Karpas-422 (cell line): ENCODE data around the gene DLEC1. TPM values are rescaled to one million over a fixed set of nuclear protein-coding genes. Genes with fewer than 3 reads are reported as not detected.
"Not testable (repeated sequence)": the region's sequence is repeated elsewhere in the genome, so short reads cannot be mapped to it uniquely, and the experiment has no call there.

Experiments
- DNase-seq: peaks from one replicate; pipeline ENCODE4 v3.0.0-alpha.2; 2015
- H2AFZ ChIP-seq: fragments of 200-600 bp; sonication (generic); 2 replicates; pipeline ENCODE4 v1.6.1; 2014; ENCODE audit warnings: antibody characterized with exemption, low read length, mixed read lengths
- H3K27ac ChIP-seq: fragments of 200-600 bp; sonication (generic); 2 replicates; pipeline ENCODE4 v1.5.1; 2014; ENCODE audit warnings: mild to moderate bottlenecking, low read length, moderate library complexity
- H3K27me3 ChIP-seq: fragments of 200-600 bp; sonication (generic); 2 replicates; pipeline ENCODE4 v1.6.1; 2014; ENCODE audit warnings: low read length, mixed read lengths
- H3K36me3 ChIP-seq: fragments of 200-600 bp; sonication (generic); 2 replicates; pipeline ENCODE4 v1.6.1; 2014; ENCODE audit warnings: low read length, mixed read lengths; ENCODE audit not compliant: insufficient read depth
- H3K4me1 ChIP-seq: fragments of 200-600 bp; sonication (generic); 2 replicates; pipeline ENCODE4 v1.6.1; 2014; ENCODE audit warnings: mild to moderate bottlenecking, low read length, mixed read lengths
- H3K4me2 ChIP-seq: fragments of 200-600 bp; sonication (generic); 2 replicates; pipeline ENCODE4 v1.6.1; 2014; ENCODE audit warnings: low read length, low read depth, mild to moderate bottlenecking; ENCODE audit not compliant: poor library complexity, severe bottlenecking
- H3K4me3 ChIP-seq: fragments of 200-600 bp; sonication (generic); 2 replicates; pipeline ENCODE4 v1.5.1; 2014; ENCODE audit warnings: mild to moderate bottlenecking, antibody characterized with exemption, low read length, mixed read lengths
- H3K79me2 ChIP-seq: fragments of 200-600 bp; sonication (generic); 2 replicates; pipeline ENCODE4 v1.6.1; 2014; ENCODE audit warnings: mild to moderate bottlenecking, low read length, mixed read lengths
- H3K9ac ChIP-seq: fragments of 200-600 bp; sonication (generic); 2 replicates; pipeline ENCODE4 v1.6.0; 2014; ENCODE audit warnings: low read length
- H3K9me2 ChIP-seq: fragments of 200-600 bp; sonication (generic), shearing (Covaris generic); replicated peaks from 2 replicates; pipeline ENCODE4 v1.6.0; 2014; ENCODE audit warnings: mild to moderate bottlenecking, low read length, moderate library complexity; ENCODE audit not compliant: insufficient read depth
- H3K9me3 ChIP-seq: fragments of 300-700, 200-600 bp; sonication (generic); 2 replicates; pipeline ENCODE4 v1.6.1; 2014; ENCODE audit warnings: low read length, mixed read lengths
- H4K20me1 ChIP-seq: fragments of 200-600 bp; sonication (generic); 2 replicates; pipeline ENCODE4 v1.6.1; 2014; ENCODE audit warnings: mild to moderate bottlenecking, antibody characterized with exemption, low read length, low read depth; ENCODE audit not compliant: insufficient read depth
- total RNA-seq: library from RNA; depleted of rRNA; stranded (reverse); fragments of >200 nt; shearing (Covaris generic); gene quantifications from 2 replicates; pipeline ENCODE4 v1.2.3, GENCODE V29; 2014; ENCODE audit warnings: low replicate concordance

DLEC1 gene
- total RNA-seq, 1 experiment from 2014 or later, result not detected

- Histone ChIP-seq H2AFZ (no peak overlapping the region), H3K4me1 (no peaks in the 10 kb centered on the region), H3K9me2 (no peaks in the 10 kb centered on the region), H4K20me1 (no peaks in the 10 kb centered on the region), H3K9me3 (peaks cover 6% of the 10 kb centered on the region), H3K4me2 (no peak overlapping the region), H3K36me3 (no peaks in the 10 kb centered on the region), H3K79me2 (no peaks in the 10 kb centered on the region), H3K9ac (no peak overlapping the region), H3K4me3 (no peak overlapping the region), H3K27me3 (no peaks in the 10 kb centered on the region), H3K27ac (no peak overlapping the region)
- DNase-seq, result no peak
Measured at GRCh38 chr3:38083871-38084333, 44.9 kb downstream of the DLEC1 start.

GRCh38 chr3:38084334-38085310 lies 45.6 kb downstream of the DLEC1 start:
- peak; percentile 63 for DNase-seq
- Histone ChIP-seq H3K9me2 (no peaks in the 10 kb centered on the region), H3K36me3 (no peaks in the 10 kb centered on the region), H3K4me3 (no peak overlapping the region), H3K9ac (no peak overlapping the region), H2AFZ (no peak overlapping the region), H3K9me3 (peaks cover 6% of the 10 kb centered on the region), H3K27me3 (no peaks in the 10 kb centered on the region), H3K4me1 (no peaks in the 10 kb centered on the region), H3K27ac (no peak overlapping the region), H3K4me2 (no peak overlapping the region), H4K20me1 (no peaks in the 10 kb centered on the region), H3K79me2 (no peaks in the 10 kb centered on the region)

DNA sequence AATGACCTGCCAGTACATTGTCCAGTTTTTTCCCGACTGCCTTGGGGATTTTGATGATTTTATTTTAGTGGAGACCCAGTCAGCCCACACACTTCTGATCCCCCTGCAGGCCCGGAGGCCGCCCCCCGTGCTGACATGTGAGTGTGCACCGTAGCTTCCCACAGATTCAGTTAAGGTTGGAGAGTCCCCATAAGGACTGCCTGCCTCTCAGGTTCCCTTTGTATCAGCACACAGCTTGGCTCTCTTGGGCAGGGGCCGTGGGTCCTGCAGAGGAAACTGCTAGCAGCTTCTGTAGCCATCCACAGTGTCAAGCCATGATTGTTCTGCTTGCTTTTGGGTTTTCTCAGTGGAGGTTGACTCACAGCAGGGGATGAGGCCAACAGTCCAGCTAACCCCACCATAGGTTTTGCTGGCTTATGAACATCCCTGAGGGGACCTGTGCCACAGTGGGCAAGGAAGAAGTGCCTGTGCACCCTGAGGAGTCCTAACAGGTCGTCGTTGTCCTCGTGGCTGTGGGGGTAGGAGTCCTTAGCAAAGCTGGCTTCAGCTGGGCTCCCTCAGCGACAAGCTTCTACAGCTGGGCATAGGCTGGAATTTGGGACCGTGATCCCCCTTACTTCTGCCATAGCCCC lies 46.4 kb downstream of the DLEC1 start:
- Histone ChIP-seq H3K4me2 (no peak overlapping the region), H3K79me2 (no peaks in the 10 kb centered on the region), H2AFZ (no peak overlapping the region), H3K9me3 (peaks cover 6% of the 10 kb centered on the region), H3K9ac (no peak overlapping the region), H3K4me3 (no peak overlapping the region), H3K9me2 (no peaks in the 10 kb centered on the region), H3K27me3 (no peaks in the 10 kb centered on the region), H3K36me3 (no peaks in the 10 kb centered on the region), H3K4me1 (no peaks in the 10 kb centered on the region), H3K27ac (no peak overlapping the region), H4K20me1 (no peaks in the 10 kb centered on the region)
- DNase-seq, result no peak

GRCh38 chr3:38085943-38086324 lies 46.9 kb downstream of the DLEC1 start:
- Histone ChIP-seq H3K4me2 (no peak overlapping the region), H3K9ac (no peak overlapping the region), H3K79me2 (no peaks in the 10 kb centered on the region), H3K36me3 (no peaks in the 10 kb centered on the region), H3K9me3 (peaks cover 6% of the 10 kb centered on the region), H3K4me3 (no peak overlapping the region), H4K20me1 (no peaks in the 10 kb centered on the region), H3K27me3 (no peaks in the 10 kb centered on the region), H3K4me1 (no peaks in the 10 kb centered on the region), H2AFZ (no peak overlapping the region), H3K9me2 (no peaks in the 10 kb centered on the region), H3K27ac (no peak overlapping the region)
- DNase-seq, result no peak

DNA sequence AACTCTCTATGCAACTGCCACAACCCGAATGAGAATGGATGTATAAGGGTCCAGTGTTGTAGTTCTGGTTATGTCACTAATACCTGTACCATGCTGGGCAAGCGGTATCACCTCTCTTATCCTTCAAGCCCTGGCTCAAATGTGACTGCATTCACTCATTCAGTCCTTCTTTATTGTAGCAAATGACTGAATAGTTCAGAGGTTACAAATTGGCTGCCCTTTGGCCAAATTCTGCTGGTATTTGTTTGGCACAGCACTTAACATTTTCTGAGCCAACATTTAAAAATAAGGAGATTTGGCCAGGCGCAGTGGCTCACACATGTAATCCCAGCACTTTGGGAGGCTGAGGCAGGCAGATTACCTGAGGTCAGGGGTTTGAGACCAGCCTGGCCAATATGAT lies 47.5 kb downstream of the DLEC1 start:
- no peaks in the 10 kb centered on the region for H3K36me3 ChIP-seq
- no peak overlapping the region for H3K4me2 ChIP-seq
- peaks cover 6% of the 10 kb centered on the region for H3K9me3 ChIP-seq
- H3K79me2 ChIP-seq, result no peaks in the 10 kb centered on the region
- no peak overlapping the region for H3K27ac ChIP-seq
- H3K27me3 ChIP-seq, result no peaks in the 10 kb centered on the region
- no peak overlapping the region for H3K9ac ChIP-seq
- H3K4me3 ChIP-seq, result no peak overlapping the region
- DNase-seq, result no peak
- no peaks in the 10 kb centered on the region for H4K20me1 ChIP-seq
- no peaks in the 10 kb centered on the region for H3K9me2 ChIP-seq
- H2AFZ ChIP-seq, result no peak overlapping the region
- peaks cover 4% of the 10 kb centered on the region for H3K4me1 ChIP-seq

DNA sequence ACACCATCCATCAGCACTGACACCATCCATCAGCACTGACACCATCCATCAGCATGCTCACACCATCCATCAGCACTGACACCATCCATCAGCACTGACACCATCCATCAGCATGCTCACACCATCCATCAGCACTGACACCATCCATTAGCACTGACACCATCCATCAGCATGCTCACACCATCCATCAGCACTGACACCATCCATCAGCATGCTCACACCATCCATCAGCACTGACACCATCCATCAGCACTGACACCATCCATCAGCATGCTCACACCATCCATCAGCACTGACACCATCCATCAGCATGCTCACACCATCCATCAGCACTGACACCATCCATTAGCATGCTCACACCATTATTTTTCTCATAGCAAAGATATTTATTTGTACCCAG lies 48.3 kb downstream of the DLEC1 start:
- not testable (repeated sequence) for H3K4me3 ChIP-seq, H3K9me2 ChIP-seq, H4K20me1 ChIP-seq, H3K9me3 ChIP-seq, DNase-seq, H3K79me2 ChIP-seq, H3K27ac ChIP-seq, H3K4me2 ChIP-seq, H3K36me3 ChIP-seq, H3K4me1 ChIP-seq, H3K27me3 ChIP-seq, H3K9ac ChIP-seq, H2AFZ ChIP-seq

DNA sequence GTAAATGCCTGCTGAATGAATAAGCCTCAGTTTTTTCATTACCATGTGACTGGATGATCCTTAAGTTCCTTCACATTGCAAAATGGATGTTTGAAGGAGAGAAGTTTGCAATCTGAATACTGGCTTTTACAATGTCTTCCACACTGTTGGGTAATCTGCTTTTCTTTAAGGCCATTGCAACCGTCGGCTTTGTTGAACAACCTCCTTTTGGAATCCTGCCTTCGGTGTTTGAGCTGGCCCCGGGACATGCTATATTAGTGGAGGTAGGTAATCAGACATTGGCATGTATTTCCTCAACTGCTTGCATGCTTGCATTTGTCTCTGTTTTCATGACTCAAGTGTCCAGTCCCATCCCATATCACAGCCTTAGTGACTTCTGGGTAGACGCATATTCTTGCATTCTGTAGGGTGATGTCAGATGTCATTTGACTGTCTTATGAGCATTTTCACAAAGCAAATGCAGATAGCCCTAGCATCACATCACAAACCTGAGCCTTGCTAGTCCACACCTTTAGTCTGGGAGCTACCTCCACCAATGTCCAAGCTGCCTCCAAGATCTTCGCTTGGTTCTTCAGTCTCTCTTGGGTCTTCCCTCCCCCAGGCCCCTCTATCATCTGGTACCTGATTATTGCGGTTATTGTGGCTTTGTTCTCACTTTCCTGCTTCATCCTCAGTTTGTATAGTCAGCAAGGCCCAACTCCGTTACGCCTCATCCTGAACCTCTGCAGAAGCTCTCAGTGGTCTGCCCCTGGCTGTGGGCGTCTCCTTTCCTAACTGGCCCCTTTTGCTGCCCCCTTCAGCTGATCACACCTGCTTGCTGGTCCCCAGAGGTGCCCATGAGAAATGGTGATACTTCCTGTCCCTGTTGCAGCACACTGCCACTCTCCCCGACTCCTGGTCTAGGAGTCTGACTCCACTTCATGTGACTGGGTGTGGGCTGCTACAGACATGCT lies 49.4 kb downstream of the DLEC1 start:
- Histone ChIP-seq H3K4me1 (peaks cover 10% of the 10 kb centered on the region), H3K79me2 (no peaks in the 10 kb centered on the region), H3K4me2 (no peak overlapping the region), H3K36me3 (no peaks in the 10 kb centered on the region), H3K27me3 (no peaks in the 10 kb centered on the region), H3K27ac (no peak overlapping the region), H2AFZ (no peak overlapping the region), H3K9me2 (no peaks in the 10 kb centered on the region), H3K9me3 (peaks cover 6% of the 10 kb centered on the region), H3K4me3 (no peak overlapping the region), H4K20me1 (no peaks in the 10 kb centered on the region), H3K9ac (no peak overlapping the region)
- DNase-seq, result no peak
